Measurements from ENCODE around the gene TRAK1.
"Not testable (repeated sequence)": the region's sequence is repeated elsewhere in the genome, so short reads cannot be mapped to it uniquely, and the experiment has no call there.

The TRAK1 gene, protein sequence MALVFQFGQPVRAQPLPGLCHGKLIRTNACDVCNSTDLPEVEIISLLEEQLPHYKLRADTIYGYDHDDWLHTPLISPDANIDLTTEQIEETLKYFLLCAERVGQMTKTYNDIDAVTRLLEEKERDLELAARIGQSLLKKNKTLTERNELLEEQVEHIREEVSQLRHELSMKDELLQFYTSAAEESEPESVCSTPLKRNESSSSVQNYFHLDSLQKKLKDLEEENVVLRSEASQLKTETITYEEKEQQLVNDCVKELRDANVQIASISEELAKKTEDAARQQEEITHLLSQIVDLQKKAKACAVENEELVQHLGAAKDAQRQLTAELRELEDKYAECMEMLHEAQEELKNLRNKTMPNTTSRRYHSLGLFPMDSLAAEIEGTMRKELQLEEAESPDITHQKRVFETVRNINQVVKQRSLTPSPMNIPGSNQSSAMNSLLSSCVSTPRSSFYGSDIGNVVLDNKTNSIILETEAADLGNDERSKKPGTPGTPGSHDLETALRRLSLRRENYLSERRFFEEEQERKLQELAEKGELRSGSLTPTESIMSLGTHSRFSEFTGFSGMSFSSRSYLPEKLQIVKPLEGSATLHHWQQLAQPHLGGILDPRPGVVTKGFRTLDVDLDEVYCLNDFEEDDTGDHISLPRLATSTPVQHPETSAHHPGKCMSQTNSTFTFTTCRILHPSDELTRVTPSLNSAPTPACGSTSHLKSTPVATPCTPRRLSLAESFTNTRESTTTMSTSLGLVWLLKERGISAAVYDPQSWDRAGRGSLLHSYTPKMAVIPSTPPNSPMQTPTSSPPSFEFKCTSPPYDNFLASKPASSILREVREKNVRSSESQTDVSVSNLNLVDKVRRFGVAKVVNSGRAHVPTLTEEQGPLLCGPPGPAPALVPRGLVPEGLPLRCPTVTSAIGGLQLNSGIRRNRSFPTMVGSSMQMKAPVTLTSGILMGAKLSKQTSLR

GRCh38 chr3:42090973-42091731, at the start of gene TRAK1:
TSS of gene TRAK1 (plus strand) at chr3:42091357. CDS start at chr3:42091470, 113 bp downstream.
- no peak for DNase-seq

DNA sequence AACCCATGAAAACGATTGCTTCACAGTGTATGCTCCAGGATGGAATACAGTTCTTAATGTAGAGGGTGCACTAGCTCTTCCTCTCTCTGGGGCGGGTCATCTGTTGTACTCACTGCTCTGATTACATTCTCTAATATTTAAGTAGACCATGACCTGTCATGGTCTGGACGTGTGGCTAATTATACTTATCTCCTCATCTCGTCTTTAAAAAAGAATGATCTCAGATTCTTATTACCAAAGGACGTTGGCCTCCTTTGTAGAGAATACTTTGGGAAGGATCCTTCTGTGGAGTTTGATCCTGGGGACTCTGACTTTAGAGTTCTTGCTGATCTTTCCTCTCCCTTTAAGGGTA, 48.4 kb upstream of the TRAK1 start:
- DNase-seq = no peak

DNA sequence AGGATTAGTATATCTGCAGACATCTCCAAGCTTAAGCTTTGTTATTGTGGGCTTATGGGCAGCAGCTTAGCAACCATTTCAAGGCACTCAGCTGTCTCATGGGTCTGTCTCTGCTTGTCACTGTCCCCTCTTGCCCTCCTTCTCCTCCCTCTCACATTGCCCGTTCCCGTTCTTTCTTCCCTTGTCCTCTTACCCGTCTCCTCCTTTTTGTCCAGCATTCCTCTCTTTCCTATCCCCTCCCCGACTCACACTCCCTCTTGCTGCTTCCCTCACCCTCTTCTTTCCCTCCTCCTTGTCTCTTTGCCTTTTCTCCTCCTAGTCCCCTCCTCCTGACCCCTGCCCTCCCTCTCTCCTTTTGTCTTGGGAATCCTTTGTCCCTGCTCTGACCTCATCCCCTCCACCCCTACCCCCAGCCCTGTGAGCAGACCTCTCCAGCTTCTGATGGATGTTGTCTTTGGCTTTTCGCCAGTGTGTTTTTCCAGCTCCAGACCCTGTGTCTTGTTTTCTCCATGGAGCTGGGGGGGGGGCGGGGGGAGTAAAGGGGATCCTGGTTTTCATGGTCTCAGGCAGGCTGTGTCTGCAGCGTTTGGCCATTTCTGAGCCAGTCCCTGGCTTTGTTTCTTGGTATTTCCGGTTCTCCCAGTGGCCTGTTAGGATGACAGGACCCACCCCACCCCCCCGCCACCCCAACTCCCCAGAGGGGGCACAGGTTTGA, 47.9 kb upstream of the TRAK1 start:
- no peak for DNase-seq

GRCh38 chr3:42045708-42046243, 45.4 kb upstream of the TRAK1 start:
- no peak for DNase-seq

DNA sequence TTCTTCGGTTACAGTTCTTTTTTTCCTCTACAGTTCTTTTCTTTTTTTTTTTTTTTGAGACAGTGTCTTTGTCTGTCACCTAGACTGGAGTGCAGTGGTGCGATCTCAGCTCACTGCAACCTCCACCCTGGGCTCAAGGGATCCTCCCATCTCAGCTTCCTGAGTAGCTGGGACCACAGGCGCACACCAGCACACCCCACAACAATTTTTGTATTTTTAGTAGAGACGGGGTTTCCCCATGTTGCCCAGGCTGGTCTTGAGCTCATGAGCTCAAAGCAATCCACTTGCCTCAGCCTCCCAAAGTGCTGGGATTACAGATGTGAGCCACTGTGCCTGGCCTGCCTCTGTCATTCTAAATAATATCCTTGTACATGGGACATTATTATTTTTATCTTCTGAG, 42.6 kb upstream of the TRAK1 start:
- not testable (repeated sequence) for DNase-seq

DNA sequence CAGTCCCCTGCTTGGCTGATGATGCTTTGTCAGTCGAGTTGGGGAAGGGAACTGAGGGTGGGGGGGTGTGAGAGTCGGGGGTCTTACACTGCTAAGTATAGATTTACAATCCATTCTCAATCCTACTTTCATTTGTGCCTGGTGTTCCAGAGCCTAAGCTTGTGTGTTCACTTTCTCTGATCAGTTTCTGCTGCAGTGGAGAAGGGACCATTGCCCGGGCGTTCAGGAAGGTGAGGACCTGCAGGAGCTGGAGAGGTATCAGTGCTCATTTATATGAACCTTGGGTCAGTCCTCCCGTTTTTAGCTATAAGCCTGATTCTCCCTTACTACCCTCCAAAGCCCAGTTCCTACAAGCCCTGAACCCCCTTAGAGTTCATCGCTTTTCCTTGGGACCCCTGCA, 41.0 kb upstream of the TRAK1 start:
- no peak for DNase-seq

DNA sequence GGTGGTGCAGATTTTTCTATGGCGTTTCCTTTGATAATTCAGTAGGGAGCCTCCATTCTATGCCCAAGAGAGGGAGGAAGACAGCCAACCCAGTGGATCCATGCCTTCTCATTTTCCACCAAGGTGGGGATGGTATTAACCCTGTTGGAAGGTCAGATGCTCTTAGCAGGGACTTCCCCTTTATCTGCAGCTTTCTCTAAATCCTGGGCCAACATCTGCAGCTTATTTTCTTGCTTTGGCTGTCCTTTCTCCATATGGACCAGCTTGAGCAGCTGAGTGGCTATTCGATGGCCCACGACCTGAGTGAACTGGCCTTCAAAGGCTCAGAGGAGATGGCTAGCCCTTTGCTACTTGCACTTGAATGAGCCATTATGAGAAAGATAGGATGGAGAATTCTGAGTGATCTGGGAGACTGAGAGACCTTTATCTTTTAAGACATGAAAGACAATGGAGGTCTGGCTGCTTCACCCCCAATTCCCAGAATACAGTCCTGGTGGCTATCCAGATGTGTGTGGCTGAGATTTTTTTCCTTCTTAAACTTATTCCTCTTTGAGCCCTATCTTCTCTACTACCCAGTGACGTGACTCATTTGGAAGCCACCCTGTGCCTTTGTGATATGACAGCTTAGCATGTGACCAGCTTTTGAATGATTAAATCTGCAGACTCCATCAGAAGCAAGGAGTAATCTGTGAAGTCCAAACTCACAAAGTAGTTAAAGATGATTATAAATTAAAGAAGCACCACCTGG, 39.6 kb upstream of the TRAK1 start:
- DNase-seq = no peak

DNA sequence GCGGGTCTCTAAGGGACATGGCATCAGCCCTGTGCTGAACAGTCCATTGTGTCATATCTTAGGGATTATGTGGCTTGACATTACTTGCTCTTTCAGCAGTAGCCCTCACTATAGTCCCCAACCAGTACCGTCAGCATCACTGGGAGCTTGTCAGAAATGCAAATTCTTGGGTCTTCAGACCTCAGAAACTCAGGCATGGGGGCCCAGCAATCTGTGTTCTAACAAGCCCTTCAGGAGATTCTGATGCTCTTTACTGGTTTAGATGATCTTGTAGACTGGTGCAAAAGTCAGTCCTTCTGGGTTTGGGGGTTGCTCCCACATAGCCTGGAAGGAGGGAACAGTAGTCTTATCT, 39.0 kb upstream of the TRAK1 start:
- no peak for DNase-seq

DNA sequence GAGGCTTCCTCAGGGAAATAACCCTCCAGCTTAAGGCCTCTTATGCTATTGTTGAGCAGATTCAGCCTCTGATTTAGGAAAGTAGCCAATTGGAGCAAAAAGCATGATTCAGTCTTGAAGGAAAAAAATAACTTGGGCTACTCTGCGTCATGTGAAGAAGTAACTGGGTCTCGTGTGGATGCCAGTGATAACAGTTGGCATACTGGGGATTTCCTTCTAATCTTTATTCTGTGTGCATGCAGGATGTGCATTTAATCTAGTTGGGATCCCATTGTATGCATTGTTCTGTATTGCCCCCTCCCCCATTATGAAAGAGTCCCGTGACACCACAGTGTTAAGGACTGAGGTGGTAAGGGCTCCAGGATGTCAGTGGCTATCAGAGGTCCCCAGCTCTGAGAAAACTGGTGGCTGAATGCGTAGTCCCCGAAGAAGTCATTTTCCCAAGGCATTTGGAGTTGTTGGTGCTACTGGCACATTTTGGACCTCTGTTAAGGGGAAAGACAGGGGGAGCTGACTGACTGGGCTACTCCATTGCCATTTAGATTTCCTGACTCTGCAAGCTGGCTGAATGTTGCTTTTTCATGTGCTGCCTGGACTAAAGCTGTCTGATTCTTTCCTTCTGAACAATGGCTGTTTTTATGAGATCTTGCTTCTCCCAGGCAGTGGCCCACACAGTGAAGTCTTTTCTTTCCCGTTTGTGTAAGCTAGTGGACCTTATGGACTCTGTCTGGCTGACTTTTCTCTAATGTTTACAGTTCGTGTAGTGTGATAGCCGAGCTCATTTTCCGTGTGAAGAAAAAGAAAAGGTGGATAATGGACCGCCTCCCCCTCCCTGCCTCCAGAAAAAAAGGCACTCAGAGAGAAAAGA, 38.4 kb upstream of the TRAK1 start:
- no peak for DNase-seq

DNA sequence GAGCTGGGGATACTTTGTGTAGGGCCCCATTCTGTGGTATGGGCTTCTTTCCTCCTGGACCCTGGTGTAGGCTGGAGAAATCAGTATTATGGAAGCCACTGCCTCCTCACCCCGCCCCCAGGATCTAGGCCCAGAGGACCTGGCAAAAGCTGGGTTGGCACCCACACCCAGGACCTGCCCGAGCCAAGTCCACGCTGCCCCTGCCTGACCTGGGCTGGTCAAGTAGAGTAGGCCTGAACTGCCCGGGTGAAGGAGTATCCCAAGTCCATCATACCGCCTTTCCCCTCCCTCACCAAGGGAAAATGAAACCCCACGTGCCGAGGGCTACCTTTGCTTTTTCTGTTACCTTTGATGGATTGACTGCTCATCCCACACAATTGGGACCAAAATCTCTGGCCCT, 37.7 kb upstream of the TRAK1 start:
- DNase-seq = no peak

DNA sequence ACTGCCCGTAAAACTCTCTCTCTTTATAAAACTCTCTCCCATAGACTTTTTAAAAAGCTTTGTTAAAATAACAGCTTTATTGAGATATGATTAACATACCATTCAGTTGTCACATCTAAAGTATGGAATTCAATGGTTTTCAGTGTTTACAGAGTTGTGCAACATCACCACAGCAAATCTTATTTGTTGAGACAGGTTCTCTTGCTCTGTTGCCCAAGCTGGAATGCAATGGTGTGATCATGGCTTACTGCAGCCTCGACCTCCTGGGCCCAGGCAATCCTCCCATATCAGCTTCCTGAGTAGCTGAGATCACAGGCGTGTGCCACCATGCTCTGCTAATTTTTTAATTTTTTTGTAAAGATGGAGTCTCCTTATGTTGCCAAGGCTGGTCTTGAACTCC, 35.9 kb upstream of the TRAK1 start:
- DNase-seq = no peak

DNA sequence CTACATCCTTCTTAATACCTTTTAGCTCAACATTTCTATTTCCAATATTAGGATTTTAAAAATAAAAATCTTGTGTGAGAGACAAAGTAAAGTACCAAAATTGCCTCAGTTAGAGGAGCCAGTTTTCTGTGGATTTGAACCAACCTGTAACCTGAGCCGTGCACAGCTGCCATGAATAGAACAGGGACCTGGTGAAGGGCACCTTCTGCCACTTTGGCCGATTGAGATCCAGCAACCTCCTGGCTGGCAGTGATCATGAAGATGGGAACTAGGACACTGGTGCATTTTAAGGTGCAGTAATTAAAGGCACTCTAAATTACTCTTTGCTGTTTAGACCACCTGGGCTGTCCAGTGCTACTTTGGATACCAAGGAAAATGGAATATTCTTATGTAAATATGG, 34.3 kb upstream of the TRAK1 start:
- no peak for DNase-seq

- DNase-seq = no peak
These were observed 33.5 kb upstream of the TRAK1 start for GRCh38 chr3:42057561-42058211.

GRCh38 chr3:42061025-42061712, 30.0 kb upstream of the TRAK1 start:
- DNase-seq = no peak

DNA sequence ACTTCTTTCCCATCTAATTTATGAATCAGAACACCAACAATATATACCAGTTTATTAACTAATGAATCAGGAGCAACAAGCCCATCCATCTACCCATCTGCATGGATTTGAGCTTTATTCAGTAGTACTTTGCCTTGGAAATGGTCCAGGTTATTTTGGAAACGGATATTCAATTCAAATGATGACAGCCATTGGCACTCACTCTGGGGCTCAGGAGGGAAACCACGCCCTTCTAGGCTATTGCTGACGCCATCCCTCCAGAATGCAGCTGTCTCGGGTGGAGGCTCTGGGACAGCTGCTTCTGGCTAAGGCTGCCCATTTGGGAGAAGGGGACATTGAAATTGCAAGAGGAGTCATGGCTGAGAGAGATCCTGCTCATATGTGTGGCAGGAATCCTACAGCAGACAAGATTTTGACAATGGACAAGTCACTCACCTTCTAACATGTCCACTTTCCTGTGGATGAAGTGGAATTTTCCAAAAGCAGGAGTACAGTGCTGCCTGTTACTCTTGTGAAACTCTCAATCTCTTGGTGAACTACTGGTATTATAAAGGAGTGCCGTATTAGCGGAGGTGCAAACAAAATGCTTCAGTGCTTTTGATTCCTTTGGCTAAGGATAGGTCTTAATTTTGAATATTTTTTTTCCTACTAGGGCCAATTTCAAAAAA, 29.3 kb upstream of the TRAK1 start:
- DNase-seq = no peak

DNA sequence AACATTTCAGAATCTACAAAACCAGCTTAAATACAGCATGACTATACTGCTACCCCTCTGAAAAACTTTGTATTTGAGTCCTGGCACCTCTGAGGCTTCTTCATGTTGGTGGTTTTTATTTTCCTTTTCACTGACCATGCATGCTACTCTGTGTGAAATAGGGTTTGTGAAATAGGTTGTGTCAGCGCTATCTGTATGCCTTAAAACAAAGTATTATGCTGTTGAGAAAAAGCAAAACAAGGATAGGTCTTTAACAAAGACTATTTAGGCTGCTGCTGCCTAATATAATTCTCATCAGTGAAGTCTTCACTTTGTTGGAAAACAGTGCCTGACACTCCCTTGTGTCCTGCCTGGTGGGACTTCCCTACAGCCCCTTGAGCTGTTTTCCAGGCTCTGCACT, 28.7 kb upstream of the TRAK1 start:
- DNase-seq = no peak

GRCh38 chr3:42063888-42064287, 27.3 kb upstream of the TRAK1 start:
- DNase-seq = no peak

DNA sequence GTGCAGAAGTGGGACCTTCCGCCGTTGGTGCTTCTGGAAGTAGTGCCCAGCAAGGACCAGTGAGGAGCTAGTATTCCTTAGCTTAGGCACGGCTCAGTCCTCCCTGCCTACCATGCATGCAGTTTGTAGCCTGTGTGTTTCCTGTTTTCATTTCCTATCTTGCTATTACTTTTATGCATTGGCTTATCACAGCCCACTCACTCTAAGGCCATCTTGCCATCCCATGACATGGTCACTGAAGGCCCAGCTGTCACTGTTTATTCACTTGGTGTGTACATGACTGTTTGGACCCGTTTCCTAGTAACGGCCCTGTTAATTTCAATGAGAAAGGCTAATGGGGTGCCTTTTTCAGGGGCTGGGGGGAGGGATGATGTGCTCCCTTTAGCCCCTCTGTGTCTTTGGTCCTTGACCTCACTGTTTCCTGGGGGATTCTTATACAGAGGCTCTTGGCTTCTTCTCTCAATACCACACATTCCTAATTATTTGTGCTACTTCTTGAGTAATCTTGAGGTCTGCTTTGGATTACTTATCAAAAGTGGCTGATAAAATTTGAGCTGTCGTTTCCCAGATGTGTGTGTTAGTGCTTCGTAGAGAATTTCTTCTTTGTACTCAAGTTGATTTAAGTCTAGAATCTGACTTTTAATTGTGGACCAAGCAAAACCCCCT, 24.5 kb upstream of the TRAK1 start:
- no peak for DNase-seq

Data from NCI-H1436 (cell line).